ENCODE results near the gene PARD6A. TPM values are rescaled to one million over a fixed set of nuclear protein-coding genes. Genes with fewer than 3 reads are reported as not detected.
"Not testable (repeated sequence)": the region's sequence is repeated elsewhere in the genome, so short reads cannot be mapped to it uniquely, and the experiment has no call there.

PARD6A gene
- total RNA-seq, 2 donors from 2014 or later = 4.1 to 4.4 TPM

DNA sequence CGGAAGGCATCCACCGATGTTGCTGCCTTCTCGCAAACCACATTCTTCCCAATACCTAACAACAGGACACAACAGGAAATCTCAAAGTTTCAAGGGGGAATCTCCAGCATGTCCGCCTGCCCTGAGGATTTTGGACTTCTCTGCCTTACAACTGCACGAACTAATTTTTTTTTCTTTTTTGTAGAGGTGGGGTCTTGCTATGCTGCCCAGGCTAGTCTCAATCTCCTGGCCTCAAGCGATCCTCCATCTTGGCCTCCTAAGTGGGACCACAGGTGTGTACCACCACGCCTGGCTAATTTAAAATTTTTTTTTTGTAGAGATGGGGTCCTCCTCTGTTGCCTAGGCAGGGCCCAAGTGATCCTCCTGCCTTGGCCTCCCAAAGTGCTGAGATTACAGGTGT lies 15.2 kb downstream of the PARD6A start:
- no peak for DNase-seq
- intact Hi-C loops (cut with DNase I, micrococcal nuclease) = loop anchor here in 1 of 2 donors (10.0 kb wide), 1 partner anchor 129 kb away; the partner anchor contains the start of genes RANBP10 and TSNAXIP1
- ATAC-seq = no peak

DNA sequence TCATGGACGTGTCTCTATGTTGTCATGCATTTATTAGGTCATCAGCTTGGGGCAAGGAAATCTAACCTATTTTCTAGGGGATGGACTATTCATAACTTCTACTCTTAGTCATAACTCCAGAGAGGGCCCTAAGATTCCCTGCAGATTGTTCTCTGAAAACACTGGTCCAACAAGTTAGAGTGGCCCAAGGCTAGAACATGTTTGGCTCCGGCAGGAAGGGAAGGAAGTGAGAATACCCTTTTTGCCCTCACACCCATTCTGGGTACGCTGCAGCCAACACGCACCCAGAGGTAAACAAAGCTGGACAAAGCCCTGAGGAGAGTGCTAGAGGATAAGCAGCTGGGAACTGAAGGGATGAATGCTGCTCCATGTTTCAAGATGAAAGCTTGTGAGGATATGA lies 15.8 kb downstream of the PARD6A start:
- ATAC-seq (no peak), DNase-seq (no peak)
- intact Hi-C loops (cut with DNase I, micrococcal nuclease) = loop anchor here in 1 of 2 donors (10.0 kb wide), 1 partner anchor 128 kb away; the partner anchor contains the start of genes RANBP10 and TSNAXIP1

DNA sequence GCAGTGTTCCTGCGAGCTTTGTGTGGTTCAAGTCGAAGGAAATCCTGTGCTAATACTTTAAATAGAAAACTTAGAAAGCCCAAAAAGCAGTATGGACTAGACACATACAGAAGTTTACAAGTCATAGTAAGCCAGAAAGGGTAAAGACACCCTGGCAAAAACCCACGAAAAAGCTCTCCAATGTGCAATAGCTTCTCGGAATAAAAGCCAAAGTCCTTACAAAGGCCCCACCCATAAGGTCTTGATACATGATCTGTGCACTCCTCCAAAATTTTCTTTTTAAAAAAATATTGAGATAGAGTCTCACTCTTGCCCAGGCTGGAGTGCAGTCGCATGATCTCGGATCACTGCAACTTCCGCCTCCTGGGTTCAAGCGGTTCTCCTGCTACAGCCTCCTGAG lies 16.2 kb downstream of the PARD6A start:
- ATAC-seq (no peak), DNase-seq (no peak)
- intact Hi-C loops (cut with DNase I, micrococcal nuclease) = loop anchor here in 1 of 2 donors (10.0 kb wide), 1 partner anchor 128 kb away; the partner anchor contains the start of genes RANBP10 and TSNAXIP1

DNA sequence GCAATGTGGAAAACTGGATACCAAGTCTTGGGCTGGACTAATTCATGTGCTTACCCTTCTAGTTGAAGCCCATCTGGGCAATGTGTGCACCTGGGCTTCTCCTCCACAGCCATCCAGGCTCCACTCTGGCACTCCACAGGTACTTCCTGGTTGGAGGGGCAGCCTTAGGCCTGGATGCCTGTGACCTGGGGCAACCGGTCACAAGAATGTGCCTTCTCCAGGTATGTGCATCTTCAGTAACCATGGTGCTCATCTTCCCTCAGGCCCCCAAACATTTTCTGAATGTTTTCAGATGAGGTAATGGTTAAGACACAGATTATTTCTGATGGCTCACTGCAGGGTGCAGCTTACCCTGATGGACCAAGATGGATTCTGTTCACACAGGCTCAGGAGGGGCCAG lies 17.0 kb downstream of the PARD6A start:
- ATAC-seq (no peak), DNase-seq (no peak)
- intact Hi-C loops (cut with DNase I, micrococcal nuclease) = loop anchor here in 1 of 2 donors (10.0 kb wide), 1 partner anchor 127 kb away; the partner anchor contains the start of genes RANBP10 and TSNAXIP1

DNA sequence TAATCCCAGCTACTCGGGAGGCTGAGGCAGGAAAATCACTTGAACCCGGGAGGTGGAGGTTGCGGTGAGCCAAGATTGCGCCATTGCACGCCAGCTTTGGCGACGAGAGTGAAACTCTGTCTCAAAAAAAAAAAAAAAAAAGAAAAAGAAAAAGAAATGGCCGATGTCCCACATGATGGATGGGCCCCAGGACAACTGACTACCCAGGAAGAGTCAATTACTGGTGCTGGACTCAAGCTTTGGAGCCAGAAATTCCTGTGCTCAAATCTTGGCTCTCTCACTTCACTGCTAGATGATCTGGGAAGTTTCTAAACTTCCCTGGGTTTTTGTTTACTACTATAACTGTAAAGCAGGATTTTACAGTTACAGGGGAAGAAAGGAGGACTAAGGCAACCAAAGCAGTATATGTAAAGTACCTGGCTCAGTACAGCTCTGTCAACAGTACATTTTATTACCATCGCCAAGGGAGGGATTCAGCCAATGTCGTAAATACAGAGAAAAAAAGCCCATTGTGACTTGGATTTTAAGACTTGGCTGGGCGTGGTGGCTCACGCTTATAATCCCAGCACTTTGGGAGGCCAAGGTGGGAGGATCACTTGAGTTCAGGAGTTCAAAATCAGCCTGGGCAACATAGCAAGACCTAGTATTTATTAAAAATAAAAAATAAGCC lies 17.7 kb downstream of the PARD6A start:
- intact Hi-C loops (cut with DNase I, micrococcal nuclease) = loop anchor here in 1 of 2 donors (10.0 kb wide), 1 partner anchor 126 kb away; the partner anchor contains the start of genes RANBP10 and TSNAXIP1
- DNase-seq = peak in 1 of 2 donors; percentile 56

DNA sequence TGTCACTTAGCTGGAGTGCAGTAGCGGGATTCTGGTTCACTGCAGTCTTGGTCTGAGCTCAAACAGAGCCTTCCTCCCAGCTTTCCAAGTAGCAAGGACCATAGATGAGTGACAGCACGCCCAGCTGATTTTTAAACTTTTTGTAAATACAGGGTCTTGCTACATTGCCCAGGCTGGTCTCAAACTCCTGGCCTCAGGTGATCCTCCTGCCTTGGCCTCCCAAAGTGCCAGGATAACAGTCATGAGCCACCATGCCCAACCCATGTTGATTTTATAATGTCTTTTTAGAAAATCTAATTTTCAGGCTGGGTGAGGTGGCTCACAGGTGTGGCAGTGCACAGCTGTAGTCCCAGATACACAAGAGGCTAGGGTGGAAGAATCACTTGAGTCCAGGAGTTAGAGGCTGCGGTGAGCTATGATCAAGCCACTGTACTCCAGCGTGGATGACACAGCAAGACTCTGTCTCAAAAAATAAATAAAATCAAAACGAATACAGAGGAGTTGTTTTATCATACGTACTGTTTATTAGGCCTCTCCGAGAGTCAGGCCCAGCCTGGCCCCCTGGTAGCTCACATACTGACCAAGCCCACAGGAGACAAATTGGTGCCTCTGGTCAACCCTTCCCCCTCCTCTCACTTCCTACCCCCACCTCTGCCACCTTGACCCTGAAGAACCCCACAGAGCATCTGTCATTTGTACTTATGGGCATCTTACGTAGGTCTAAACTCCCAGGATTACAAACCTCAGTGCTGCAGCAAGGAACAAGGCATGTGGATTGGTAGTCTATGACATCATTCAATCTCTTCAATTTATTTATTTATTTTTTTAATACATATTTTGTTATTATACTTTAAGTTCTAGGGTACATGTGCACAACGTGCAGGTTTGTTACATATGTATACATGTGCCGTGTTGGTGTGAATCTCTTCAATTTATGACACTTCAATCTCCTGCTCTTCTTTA lies 19.5 kb downstream of the PARD6A start:
- no peak for DNase-seq
- ATAC-seq = no peak
- intact Hi-C loops (cut with DNase I, micrococcal nuclease) = loop anchor here in 1 of 2 donors (10.0 kb wide), 1 partner anchor 125 kb away; the partner anchor contains the start of genes RANBP10 and TSNAXIP1

More for the DNA sequence above, 17.7 kb downstream of the PARD6A start:
- ATAC-seq = peak; percentile 78

DNA sequence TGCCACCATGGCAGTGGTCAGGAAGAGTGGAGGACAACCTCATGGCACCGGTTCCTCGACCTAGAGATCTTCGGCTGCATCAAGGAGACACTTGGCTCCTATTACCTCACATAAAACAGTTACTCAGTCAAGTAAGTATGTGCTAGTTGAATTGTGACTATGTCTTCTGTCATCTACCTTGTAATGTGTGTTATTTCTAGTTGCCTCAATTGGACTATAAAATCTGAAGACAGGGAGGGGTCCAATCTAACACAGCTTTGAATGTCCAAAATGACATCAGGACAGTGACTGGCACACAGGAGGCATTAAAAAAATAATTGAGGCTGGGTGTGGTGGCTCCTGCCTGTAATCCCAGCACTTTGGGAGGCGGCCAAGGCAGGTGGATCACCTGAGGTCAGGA lies 23.0 kb downstream of the PARD6A start:
- no peak for DNase-seq
- ATAC-seq = peak; percentile 76
- intact Hi-C loops (cut with DNase I, micrococcal nuclease) = no loop called here

DNA sequence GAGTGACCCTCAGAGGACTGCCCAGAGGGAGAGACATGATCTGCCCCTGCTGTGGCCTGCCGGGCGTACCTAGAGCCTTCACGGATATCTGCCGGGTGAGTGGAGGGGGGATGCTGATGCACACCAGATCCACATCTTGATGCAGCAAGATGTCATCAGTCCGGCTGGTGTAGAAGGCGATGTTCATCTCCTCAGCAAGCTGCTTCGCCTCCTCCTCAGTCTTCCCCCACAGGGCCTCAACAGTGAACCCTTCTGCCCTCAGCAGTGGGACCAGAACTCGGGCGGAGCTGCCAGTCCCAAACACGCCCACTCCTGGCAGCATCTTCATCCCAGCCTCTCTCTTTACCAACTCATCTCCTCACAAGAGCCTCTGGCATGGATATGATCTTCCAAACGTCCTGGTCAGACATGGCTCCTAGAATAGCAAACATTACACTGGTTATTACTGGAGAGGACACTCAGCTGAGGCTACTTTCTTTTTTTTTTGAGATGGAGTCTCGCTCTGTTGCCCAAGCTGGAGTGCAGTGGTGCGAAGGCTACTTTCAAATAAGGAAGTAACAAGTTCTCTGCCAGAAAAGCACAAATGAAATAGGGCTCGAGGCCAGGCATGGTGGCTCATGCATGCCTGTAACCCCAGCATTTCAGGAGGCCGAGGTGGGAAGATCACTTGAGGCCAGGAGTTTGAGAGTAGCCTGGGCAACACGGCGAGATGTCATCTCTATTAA lies 24.8 kb downstream of the PARD6A start:
- ATAC-seq = no peak

DNA sequence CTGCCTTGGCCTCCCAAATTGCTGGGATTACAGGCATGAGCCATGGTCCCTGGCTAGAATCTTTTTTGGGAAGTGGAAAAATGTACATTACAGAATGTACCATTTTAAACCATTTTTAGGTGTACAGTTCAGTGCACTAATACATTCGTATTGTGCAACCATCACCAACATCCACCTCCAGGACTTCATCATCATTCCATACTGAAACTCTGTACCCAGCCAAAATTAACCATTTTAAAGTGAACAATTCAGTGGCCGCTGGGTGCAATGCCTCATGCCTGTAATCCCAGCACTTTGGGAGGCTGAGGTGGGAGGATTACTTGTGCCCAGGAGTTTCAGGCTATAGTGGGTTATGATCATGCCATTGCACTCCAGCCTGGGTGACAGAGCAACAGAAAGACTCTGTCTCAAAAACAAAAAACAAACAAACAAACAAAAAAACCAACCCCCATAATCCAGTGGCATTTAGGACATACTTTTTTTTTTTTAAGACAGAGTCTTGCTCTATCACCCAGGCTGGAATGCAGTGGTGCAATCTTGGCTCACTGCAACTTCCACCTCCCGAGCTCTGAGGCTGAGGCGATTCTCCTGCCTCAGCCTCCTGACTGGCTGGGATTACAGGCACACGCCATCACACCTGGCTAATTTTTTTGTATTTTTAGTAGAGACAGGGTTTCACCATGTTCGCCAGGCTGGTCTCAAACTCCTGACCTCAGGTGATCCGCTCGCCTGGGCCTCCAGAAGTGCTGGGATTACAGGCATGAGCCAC lies 32.9 kb downstream of the PARD6A start:
- intact Hi-C loops (cut with DNase I, micrococcal nuclease); ATAC-seq; DNase-seq: not testable (repeated sequence)

More for the DNA sequence above, 24.8 kb downstream of the PARD6A start:
- intact Hi-C loops (cut with DNase I, micrococcal nuclease) = no loop called here
- DNase-seq = no peak

DNA sequence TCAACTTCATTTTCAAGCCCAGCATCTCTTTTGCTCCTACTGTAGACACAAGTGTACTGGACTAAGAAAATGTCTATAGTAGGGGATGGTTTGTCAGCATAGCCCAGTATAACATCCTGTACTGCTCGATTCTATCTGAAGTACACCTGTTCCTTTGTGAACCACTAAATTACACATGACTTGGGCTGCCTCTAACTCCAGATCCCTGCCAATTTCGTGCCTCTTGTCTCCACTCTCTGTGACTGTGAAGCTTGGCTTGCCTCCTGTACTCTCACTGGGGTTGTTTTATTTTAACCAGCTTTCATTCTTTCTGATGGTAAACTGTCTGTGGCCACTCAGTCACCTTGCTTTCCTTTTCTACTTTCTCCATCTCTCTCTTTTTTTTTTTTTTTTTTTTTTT lies 33.9 kb downstream of the PARD6A start:
- ATAC-seq = no peak
- no peak for DNase-seq
- intact Hi-C loops (cut with DNase I, micrococcal nuclease) = no loop called here

DNA sequence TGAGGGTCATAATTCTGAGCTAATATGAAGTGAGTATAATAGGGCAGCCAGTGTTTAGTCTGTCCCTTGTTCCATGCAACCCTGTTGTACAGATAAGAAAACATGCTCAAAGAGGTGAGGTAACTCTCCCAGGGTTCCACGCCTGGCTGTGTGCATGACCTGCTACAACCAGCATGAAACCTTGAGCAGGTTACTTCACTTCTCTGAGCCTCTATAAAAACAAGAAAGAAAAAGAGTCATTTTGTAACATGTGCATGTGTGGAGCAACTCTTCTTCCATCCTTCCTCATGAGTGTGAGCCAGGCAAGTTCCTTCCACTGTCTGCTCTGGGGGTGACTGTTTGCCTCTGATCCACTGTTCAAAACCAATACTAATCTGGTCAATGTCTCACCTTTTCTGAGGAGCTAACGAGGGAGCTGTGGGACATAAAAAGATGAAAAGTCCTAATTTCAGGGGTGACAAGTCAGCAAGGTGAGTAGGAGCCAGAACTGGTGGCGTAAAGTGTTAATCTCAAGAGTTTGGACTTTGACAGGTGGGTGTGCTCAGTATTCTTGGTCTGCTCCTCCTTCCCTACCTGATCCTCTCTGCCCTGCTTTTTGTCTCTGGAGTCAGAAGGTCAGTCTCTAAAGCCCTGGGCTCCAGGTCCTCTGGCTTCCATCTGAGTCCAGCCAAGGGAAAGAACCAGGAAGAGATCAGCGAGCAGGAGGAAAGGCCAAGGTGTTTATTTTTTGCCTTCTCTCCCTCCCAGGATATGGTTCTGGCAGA lies 36.8 kb downstream of the PARD6A start:
- intact Hi-C loops (cut with DNase I, micrococcal nuclease) = no loop called here
- DNase-seq (no peak), ATAC-seq (peak; percentile 97)

DNA sequence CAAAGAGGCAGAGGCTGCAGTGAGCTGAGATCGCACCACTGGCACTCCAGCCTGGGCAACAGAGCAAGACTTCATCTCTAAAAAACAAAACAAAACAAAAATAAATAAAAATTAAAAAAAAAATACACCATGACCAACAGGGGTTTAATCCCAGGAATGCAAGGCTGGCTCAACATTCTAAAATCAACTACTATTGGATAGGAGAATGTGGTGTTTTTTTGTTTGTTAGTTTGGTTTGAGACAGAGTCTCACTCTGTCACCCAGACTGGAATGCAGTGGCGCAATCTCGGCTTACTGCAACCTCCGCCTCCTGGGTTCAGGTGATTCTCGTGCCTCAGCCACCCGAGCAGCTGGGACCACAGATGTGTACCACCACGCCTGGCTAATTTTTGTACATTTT lies 38.5 kb downstream of the PARD6A start:
- ATAC-seq (no peak), DNase-seq (no peak)
- intact Hi-C loops (cut with DNase I, micrococcal nuclease) = no loop called here

DNA sequence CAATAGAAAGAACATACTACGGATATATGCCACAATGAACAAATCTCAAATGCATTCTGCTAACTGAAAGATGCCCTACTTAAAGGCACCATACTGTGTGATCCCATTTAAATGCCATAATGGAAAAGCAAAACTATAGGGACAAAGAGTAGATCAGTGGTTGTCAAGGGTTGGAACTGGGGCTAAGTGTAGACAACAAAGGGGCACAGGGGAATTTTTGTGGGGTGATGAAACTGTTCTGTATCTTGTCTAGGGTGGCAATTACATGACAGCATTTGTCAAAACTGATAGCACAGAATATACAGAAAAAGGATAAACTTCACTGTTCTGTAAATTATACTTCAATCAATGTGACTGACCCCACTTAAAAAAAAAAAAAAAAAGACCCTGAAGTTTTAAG lies 40.7 kb downstream of the PARD6A start:
- intact Hi-C loops (cut with DNase I, micrococcal nuclease) = no loop called here

DNA sequence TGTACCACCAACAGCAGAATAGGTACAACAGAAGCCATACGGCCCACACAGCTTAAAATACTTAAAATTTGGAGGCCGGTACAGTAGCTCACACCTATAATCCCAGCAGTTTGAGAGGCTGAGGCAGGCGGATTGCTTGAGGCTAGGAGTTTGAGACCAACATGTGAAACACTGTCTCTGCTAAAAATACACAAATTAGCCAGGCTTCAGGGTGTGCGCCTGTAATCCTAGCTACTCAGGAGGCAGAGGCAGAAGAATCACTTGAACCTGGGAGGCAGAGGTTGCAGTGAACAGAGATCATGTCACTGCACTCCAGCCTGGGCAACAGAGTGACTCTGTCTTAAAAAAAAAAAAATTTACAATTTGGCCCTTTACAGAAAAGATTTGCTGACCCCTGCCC lies 41.4 kb downstream of the PARD6A start:
- no peak for ATAC-seq
- DNase-seq = no peak
- intact Hi-C loops (cut with DNase I, micrococcal nuclease) = no loop called here

More for the DNA sequence above, 40.7 kb downstream of the PARD6A start:
- no peak for DNase-seq
- no peak for ATAC-seq

DNA sequence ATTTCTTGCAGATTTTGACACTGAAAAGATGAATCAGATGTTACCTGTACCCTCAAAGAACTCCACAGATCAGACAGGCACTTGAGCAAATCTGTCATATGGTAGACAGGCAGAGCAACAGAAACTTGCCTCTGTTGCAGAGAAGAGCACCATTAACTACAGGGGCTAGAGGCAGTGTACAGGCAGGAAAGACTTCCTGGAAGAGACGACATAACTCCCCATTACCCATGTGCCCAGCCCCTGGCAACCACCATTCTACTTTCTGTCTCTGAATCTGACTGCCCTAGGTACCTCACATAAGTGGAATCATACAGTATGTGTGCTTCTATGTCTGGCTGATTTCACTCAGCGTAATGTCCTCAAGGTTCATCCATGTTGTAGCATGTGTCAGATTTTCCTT lies 42.9 kb downstream of the PARD6A start:
- intact Hi-C loops (cut with DNase I, micrococcal nuclease) = no loop called here
- ATAC-seq (no peak), DNase-seq (no peak)

DNA sequence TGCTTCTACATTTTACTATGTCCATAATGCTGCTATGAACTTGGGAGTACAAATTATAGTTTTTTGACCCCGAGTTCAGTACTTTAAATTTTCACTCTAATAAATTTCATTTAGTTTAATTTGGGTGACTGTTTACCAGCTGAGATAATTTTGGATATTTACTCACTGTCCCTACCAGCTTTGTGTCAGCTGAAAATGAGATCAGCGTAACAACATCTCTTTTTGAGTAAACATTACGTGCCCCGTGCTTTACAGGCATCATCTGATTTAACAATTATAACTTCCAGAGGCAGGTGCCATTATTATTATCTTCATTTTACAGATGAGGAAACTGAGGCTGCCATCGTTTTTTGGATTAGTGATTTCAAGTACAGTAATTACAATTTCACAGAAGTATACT lies 43.4 kb downstream of the PARD6A start:
- DNase-seq = no peak
- no peak for ATAC-seq
- intact Hi-C loops (cut with DNase I, micrococcal nuclease) = no loop called here

DNA sequence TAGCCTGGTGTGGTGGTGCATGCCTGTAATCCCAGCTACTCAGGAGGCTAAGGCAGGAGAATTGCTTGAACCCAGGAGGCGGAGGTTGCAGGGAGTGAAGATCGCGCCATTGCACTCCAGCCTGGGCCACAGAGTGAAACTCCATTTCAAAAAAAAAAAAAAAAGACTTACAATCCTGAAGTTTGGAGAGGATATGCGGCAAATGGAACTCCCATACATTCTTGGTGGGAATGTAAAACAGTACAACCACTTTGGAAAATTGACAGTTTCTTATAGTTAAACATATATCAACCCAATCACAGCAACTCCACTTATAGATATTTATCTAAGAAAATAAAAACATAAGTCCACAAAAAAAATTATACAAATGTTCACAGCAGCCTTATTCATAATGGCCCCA lies 46.5 kb downstream of the PARD6A start:
- ATAC-seq = no peak
- no peak for DNase-seq
- intact Hi-C loops (cut with DNase I, micrococcal nuclease) = no loop called here
